Thyroid gland (tissue), 4 donors: ENCODE measurements around the gene ELFN2. TPM values are rescaled to one million over a fixed set of nuclear protein-coding genes. Genes with fewer than 3 reads are reported as not detected.

Experiments
- DNase-seq, 2 donors: peaks; one replicate each; pipeline ENCODE4 v3.0.0-alpha.2; 2019
- H3K27ac ChIP-seq, 3 donors: fragments of 200-600 bp; sonication (generic); 1 replicate in 2 of 3; 2 replicates in 1 of 3; pipeline ENCODE4 v1.5.1; 2016 to 2019; ENCODE audit warnings: mild to moderate bottlenecking in 1 of 3, moderate library complexity in 1 of 3
- H3K27me3 ChIP-seq: fragments of 200-600 bp; sonication (generic); one replicate; pipeline ENCODE4 v1.5.1; 2019
- H3K36me3 ChIP-seq, 2 donors: fragments of 200-600 bp; sonication (generic); one replicate each; pipeline ENCODE4 v1.5.1; 2016 to 2019
- H3K4me1 ChIP-seq, 2 donors: fragments of 200-600 bp; sonication (generic); one replicate each; pipeline ENCODE4 v1.5.1; 2017 to 2019
- H3K4me3 ChIP-seq, 3 donors: fragments of 200-600 bp; sonication (generic); replicated peaks in 1 of 3; 1 replicate in 2 of 3; 2 replicates in 1 of 3; pipeline ENCODE4 v1.5.1; 2016; ENCODE audit warnings: mild to moderate bottlenecking in 1 of 3
- H3K9me3 ChIP-seq: fragments of 200-600 bp; sonication (generic); one replicate; pipeline ENCODE4 v1.5.1; 2017
- CTCF ChIP-seq, 6 experiments: fragments of 200-600 bp in 3 of 6; fragments of 450-650 bp in 3 of 6; sonication (generic) in 3 of 6; IDR thresholded peaks; one replicate each; pipeline ENCODE4 v1.5.1; 2016 to 2019; ENCODE audit warnings: antibody characterized with exemption in 6 of 6, mild to moderate bottlenecking in 2 of 6, inconsistent platforms in 1 of 6, moderate library complexity in 1 of 6
- POLR2A ChIP-seq, 2 donors: fragments of 450-650 bp; IDR thresholded peaks; one replicate each; pipeline ENCODE4 v1.6.1; 2017; ENCODE audit warnings: antibody characterized with exemption in 2 of 2, mild to moderate bottlenecking in 2 of 2, moderate library complexity in 1 of 2
- WGBS, 2 donors: methylation state at CpG; one replicate each; pipeline ENCODE4 v1.1.5; 2017; 5-methylcytosine and 5-hydroxymethylcytosine counted together
- intact Hi-C: fragments of 100-400 bp; cut with DNase I; formaldehyde crosslinking; loops from one replicate; pipeline ENCODE4 v1.15.1; 2023
- total RNA-seq, 4 donors: library from RNA; depleted of rRNA; stranded (reverse); fragments of >200 nt; gene quantifications; one replicate each; pipeline ENCODE4 v1.2.3, GENCODE V29; 2016

ELFN2 gene
- total RNA-seq, 4 donors from 2014 or later: 0.05 TPM; not detected in 3

- Histone ChIP-seq H3K27me3 (no peaks in the 10 kb centered on the region), H3K27ac (no peak overlapping the region), H3K36me3 (no peaks in the 10 kb centered on the region), H3K9me3 (no peaks in the 10 kb centered on the region), H3K4me1 (no peaks in the 10 kb centered on the region), H3K4me3 (no peak overlapping the region)
- no peak for TF ChIP-seq CTCF (IDR thresholded peaks at IDR 0.05)
- no peak for TF ChIP-seq POLR2A (IDR thresholded peaks at IDR 0.05)
- intact Hi-C loops: no loop called here
- WGBS, 2 donors: 90 to 98% methylated on average over 3 to 4 of the region's 4 CpGs
- no peak for DNase-seq
These were observed 38.7 kb downstream of the ELFN2 start for GRCh38 chr22:37388538-37388937.

GRCh38 chr22:37387793-37388192, 39.5 kb downstream of the ELFN2 start:
- 28 to 39% methylated on average over 9 to 10 of the region's 10 CpGs for WGBS, 2 donors

DNA sequence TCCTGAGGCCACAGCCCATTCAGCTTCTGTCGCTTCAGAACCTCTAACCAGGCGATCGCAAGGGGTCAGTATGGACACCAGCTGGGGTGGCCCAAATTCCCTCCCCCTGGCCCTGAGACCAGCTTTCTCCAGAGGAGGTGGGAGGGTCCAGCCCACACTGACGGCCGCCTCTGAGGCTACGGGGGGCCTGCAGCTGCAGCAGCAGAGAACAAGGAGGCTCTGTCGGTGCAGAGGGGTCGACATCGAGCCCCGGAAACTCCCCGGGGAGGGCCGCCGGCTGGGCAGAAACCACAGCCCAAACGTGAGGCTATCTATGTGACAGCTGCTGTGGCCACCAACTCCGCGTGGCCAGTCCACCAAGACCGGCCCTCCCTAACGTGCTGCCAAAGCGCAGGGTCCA, 40.8 kb downstream of the ELFN2 start:
- H3K4me3 ChIP-seq: no peak overlapping the region
- no peak overlapping the region for H3K27ac ChIP-seq
- H3K4me1 ChIP-seq: no peaks in the 10 kb centered on the region
- no peaks in the 10 kb centered on the region for H3K9me3 ChIP-seq
- DNase-seq: no peak
- WGBS, 2 donors: 82 to 83% methylated on average over 1 to 15 of the region's 19 CpGs
- no peaks in the 10 kb centered on the region for H3K27me3 ChIP-seq
- intact Hi-C loops: no loop called here
- TF ChIP-seq CTCF (IDR thresholded peaks at IDR 0.05) (no peak), POLR2A (IDR thresholded peaks at IDR 0.05) (no peak)
- H3K36me3 ChIP-seq: no peaks in the 10 kb centered on the region

More at GRCh38 chr22:37387793-37388192, 39.5 kb downstream of the ELFN2 start:
- no peaks in the 10 kb centered on the region for H3K27me3 ChIP-seq
- no peaks in the 10 kb centered on the region for H3K9me3 ChIP-seq
- intact Hi-C loops: no loop called here
- no peaks in the 10 kb centered on the region for H3K36me3 ChIP-seq
- no peak for DNase-seq
- no peak overlapping the region for H3K27ac ChIP-seq
- H3K4me1 ChIP-seq: no peaks in the 10 kb centered on the region
- TF ChIP-seq CTCF (IDR thresholded peaks at IDR 0.05) (no peak), POLR2A (IDR thresholded peaks at IDR 0.05) (no peak)
- H3K4me3 ChIP-seq: no peak overlapping the region

DNA sequence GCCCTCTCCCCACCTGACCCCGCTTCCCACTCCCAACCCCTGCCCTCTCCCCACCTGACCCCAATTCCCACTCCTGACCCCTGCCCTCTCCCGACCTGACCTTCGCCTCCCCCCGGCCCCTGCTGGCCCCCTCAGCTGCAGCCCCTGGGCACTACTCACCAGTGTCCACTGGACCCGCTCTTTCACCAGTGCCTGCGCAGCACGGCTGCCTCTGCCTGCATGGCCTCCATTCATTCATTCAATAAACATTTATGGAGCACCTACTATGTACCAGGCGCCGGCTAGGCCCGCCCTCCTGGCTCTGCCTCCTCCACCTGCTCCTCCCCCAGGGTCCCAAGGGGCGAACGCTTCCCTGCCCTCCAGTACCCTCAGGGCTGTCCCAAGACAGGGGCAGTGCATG, 42.6 kb downstream of the ELFN2 start:
- H3K4me3 ChIP-seq: no peak overlapping the region
- no peak for TF ChIP-seq POLR2A (IDR thresholded peaks at IDR 0.05)
- TF ChIP-seq CTCF (IDR thresholded peaks at IDR 0.05): no peak

DNA sequence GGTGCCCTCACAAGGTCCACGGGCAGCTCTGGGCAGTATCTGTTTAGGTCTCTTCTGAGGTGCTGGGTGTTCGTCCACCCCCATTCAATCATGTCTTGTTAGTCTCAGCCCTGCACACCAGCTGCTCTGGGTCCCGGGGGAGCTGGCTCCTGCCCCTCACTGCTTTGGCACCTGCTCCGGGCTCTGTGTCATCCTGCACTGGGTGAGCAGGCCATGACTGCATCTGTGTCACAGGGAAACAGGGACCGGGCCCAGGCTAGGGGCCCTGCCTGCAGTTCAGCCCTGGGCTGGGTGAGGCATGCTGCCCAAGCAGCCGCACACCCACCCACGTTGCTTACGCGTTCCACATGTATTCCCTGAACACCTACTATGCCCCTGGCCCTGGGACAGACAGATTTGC, 43.9 kb downstream of the ELFN2 start:
- 87% methylated on average over 9 of the region's 9 CpGs for WGBS, 2 donors
- DNase-seq: no peak
- H3K27ac ChIP-seq: no peak overlapping the region
- no peaks in the 10 kb centered on the region for H3K4me1 ChIP-seq
- no peak overlapping the region for H3K4me3 ChIP-seq
- H3K9me3 ChIP-seq: no peaks in the 10 kb centered on the region
- intact Hi-C loops: no loop called here
- TF ChIP-seq POLR2A (IDR thresholded peaks at IDR 0.05) (no peak), CTCF (IDR thresholded peaks at IDR 0.05) (no peak)
- no peaks in the 10 kb centered on the region for H3K36me3 ChIP-seq
- no peaks in the 10 kb centered on the region for H3K27me3 ChIP-seq

More for the DNA sequence above, 42.6 kb downstream of the ELFN2 start:
- H3K36me3 ChIP-seq: no peaks in the 10 kb centered on the region
- WGBS, 2 donors: 88 to 100% methylated on average over 1 to 11 of the region's 12 CpGs
- no peak for DNase-seq
- H3K4me1 ChIP-seq: no peaks in the 10 kb centered on the region
- intact Hi-C loops: no loop called here
- no peak overlapping the region for H3K27ac ChIP-seq
- H3K9me3 ChIP-seq: no peaks in the 10 kb centered on the region
- H3K27me3 ChIP-seq: no peaks in the 10 kb centered on the region
